Osteocyte (in vitro differentiated cells): ENCODE measurements around the gene UBE3B. TPM values are rescaled to one million over a fixed set of nuclear protein-coding genes. Genes with fewer than 3 reads are reported as not detected.

ENCODE experiments used
- DNase-seq: peaks from one replicate; pipeline ENCODE4 v3.0.0; 2021; ENCODE audit warnings: mixed read lengths; ENCODE audit not compliant: unreplicated experiment; ENCODE audit errors: extremely low spot score
- H3K27ac Mint-ChIP-seq: one replicate; pipeline ENCODE4 v1.8.0; 2021; ENCODE audit warnings: mild to moderate bottlenecking, mixed read lengths; ENCODE audit not compliant: unreplicated experiment
- H3K27me3 Mint-ChIP-seq: one replicate; pipeline ENCODE4 v1.8.0; 2021; ENCODE audit warnings: mixed read lengths; ENCODE audit not compliant: unreplicated experiment
- H3K36me3 Mint-ChIP-seq: one replicate; pipeline ENCODE4 v1.8.0; 2021; ENCODE audit warnings: mixed read lengths; ENCODE audit not compliant: unreplicated experiment
- H3K4me1 Mint-ChIP-seq: one replicate; pipeline ENCODE4 v1.8.0; 2021; ENCODE audit warnings: mixed read lengths; ENCODE audit not compliant: unreplicated experiment
- H3K4me3 Mint-ChIP-seq: one replicate; pipeline ENCODE4 v1.8.0; 2021; ENCODE audit warnings: mild to moderate bottlenecking, moderate library complexity, mixed read lengths; ENCODE audit not compliant: unreplicated experiment
- H3K9me3 Mint-ChIP-seq: one replicate; pipeline ENCODE4 v1.8.0; 2021; ENCODE audit warnings: mixed read lengths; ENCODE audit not compliant: unreplicated experiment
- total RNA-seq: library from RNA; stranded (reverse); gene quantifications from 2 replicates; pipeline ENCODE4 v1.2.1, GENCODE V29; 2021
- TF ChIP-seq, protein P1 (sequence below): fragments of 200-600 bp; sonication (generic); IDR thresholded peaks from 2 replicates; pipeline ENCODE4 v1.5.0; 2021; ENCODE audit warnings: antibody characterized with exemption, mild to moderate bottlenecking, moderate library complexity

The UBE3B gene
- total RNA-seq, 1 donor from 2014 or later, result 33.0 TPM

GRCh38 chr12:109566424-109566823 lies 89.0 kb downstream of the UBE3B start:
- TF ChIP-seq, protein P1, sequence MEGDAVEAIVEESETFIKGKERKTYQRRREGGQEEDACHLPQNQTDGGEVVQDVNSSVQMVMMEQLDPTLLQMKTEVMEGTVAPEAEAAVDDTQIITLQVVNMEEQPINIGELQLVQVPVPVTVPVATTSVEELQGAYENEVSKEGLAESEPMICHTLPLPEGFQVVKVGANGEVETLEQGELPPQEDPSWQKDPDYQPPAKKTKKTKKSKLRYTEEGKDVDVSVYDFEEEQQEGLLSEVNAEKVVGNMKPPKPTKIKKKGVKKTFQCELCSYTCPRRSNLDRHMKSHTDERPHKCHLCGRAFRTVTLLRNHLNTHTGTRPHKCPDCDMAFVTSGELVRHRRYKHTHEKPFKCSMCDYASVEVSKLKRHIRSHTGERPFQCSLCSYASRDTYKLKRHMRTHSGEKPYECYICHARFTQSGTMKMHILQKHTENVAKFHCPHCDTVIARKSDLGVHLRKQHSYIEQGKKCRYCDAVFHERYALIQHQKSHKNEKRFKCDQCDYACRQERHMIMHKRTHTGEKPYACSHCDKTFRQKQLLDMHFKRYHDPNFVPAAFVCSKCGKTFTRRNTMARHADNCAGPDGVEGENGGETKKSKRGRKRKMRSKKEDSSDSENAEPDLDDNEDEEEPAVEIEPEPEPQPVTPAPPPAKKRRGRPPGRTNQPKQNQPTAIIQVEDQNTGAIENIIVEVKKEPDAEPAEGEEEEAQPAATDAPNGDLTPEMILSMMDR, result no peak
- H3K9me3 Mint-ChIP-seq, result no peaks in the 10 kb centered on the region
- H3K4me3 Mint-ChIP-seq, result no peak overlapping the region

GRCh38 chr12:109567296-109567695 lies 89.9 kb downstream of the UBE3B start:
- no peak for DNase-seq
- H3K9me3 Mint-ChIP-seq, result no peaks in the 10 kb centered on the region
- peaks cover 4% of the 10 kb centered on the region for H3K36me3 Mint-ChIP-seq
- H3K4me3 Mint-ChIP-seq, result no peak overlapping the region
- TF ChIP-seq, protein P1, result no peak
- H3K27ac Mint-ChIP-seq, result no peak overlapping the region
- H3K4me1 Mint-ChIP-seq, result no peaks in the 10 kb centered on the region
- H3K27me3 Mint-ChIP-seq, result no peaks in the 10 kb centered on the region

More at GRCh38 chr12:109566424-109566823, 89.0 kb downstream of the UBE3B start:
- no peaks in the 10 kb centered on the region for H3K27me3 Mint-ChIP-seq
- peaks cover 8% of the 10 kb centered on the region for H3K36me3 Mint-ChIP-seq
- H3K27ac Mint-ChIP-seq, result no peak overlapping the region
- no peak for DNase-seq
- no peaks in the 10 kb centered on the region for H3K4me1 Mint-ChIP-seq

DNA sequence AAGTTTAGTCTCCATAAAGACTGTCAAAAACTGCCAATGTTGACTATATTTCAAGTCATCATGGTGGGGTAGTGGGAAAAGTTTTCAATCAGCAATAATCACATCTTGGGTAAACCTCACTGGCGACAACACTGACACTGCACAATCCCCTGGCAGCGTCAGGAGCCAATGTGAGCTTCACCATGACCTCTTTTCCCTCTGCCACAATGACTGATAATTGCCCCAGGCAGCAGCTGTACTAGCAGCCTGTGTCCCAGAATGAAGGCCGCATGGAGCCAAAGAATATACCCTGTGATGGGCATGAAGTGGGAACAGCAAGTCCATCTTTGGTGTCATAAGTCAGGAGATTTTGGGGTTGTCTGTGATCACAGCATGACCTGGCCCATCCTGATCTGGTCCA lies 90.5 kb downstream of the UBE3B start:
- TF ChIP-seq, protein P1, result no peak

GRCh38 chr12:109568486-109568885 lies 91.1 kb downstream of the UBE3B start:
- H3K4me3 Mint-ChIP-seq, result no peak overlapping the region
- TF ChIP-seq, protein P1, result no peak
- DNase-seq, result no peak
- H3K36me3 Mint-ChIP-seq, result peaks cover 1% of the 10 kb centered on the region
- peaks cover 8% of the 10 kb centered on the region for H3K4me1 Mint-ChIP-seq
- no peaks in the 10 kb centered on the region for H3K27me3 Mint-ChIP-seq
- H3K27ac Mint-ChIP-seq, result no peak overlapping the region
- H3K9me3 Mint-ChIP-seq, result no peaks in the 10 kb centered on the region

More for the DNA sequence above, 90.5 kb downstream of the UBE3B start:
- no peak for DNase-seq
- peaks cover 1% of the 10 kb centered on the region for H3K36me3 Mint-ChIP-seq
- no peaks in the 10 kb centered on the region for H3K27me3 Mint-ChIP-seq
- H3K9me3 Mint-ChIP-seq, result no peaks in the 10 kb centered on the region
- H3K4me1 Mint-ChIP-seq, result peaks cover 7% of the 10 kb centered on the region
- H3K4me3 Mint-ChIP-seq, result no peak overlapping the region
- H3K27ac Mint-ChIP-seq, result no peak overlapping the region

- Mint-ChIP-seq H3K4me3 (no peak overlapping the region), H3K27me3 (no peaks in the 10 kb centered on the region), H3K4me1 (peaks cover 19% of the 10 kb centered on the region), H3K36me3 (peaks cover 3% of the 10 kb centered on the region), H3K27ac (no peak overlapping the region), H3K9me3 (no peaks in the 10 kb centered on the region)
- DNase-seq, result no peak
- TF ChIP-seq, protein P1, result no peak
These were observed 94.5 kb downstream of the UBE3B start for GRCh38 chr12:109571773-109572505.
